ENCODE measurements around the gene CMA1. TPM values are rescaled to one million over a fixed set of nuclear protein-coding genes. Genes with fewer than 3 reads are reported as not detected.
"Not testable (repeated sequence)": the region's sequence is repeated elsewhere in the genome, so short reads cannot be mapped to it uniquely, and the experiment has no call there.

Gene CMA1
- polyA plus RNA-seq, 3 donors, result not detected

DNA sequence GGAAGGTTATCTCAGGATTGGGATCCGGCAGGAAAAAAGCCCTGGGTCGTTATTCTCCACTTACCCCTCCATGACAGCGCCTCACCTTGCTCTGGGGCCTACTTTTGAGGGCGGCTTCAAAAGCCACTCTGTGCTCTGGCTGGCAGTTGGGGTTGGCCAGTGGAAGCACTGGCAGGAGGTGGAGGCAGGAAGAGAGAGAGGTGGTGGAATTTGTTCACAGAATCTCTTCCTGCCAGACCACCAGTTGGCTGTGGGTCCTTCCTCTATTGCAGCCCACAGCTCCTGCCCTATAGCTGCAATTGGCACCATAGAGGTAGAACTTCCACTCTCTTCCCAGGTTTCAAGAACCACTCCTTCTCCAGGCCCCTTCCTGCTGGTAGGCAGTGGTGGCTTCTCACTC is 32.8 kb downstream of the CMA1 start:
- Histone ChIP-seq H3K79me2 (ENCODE audit: insufficient read depth, low read length) (no peaks in the 10 kb centered on the region), H3K9me3 (replicated peaks in 1 of 2; ENCODE audit: control insufficient read depth in 1 of 2, insufficient read depth in 1 of 2, low read length in 2 of 2) (peaks cover 0 to 8% of the 10 kb centered on the region in 2 donors), H4K20me1 (ENCODE audit: insufficient read depth, low read length) (no peaks in the 10 kb centered on the region), H3K36me3 (replicated peaks in 1 of 2; ENCODE audit: control insufficient read depth in 1 of 2, insufficient read depth in 2 of 2, low read length in 2 of 2) (no peaks in the 10 kb centered on the region), H3K4me2 (replicated peaks; ENCODE audit: extremely low read depth, low read length, poor library complexity, severe bottlenecking) (no peak overlapping the region), H3K27ac (ENCODE audit: low read depth in 1 of 2, low read length in 2 of 2) (no peak overlapping the region), H3K4me3 (replicated peaks in 1 of 3; ENCODE audit: low read depth in 2 of 3, low read length in 3 of 3) (no peak overlapping the region), H2AFZ (ENCODE audit: insufficient read depth, low read depth, low read length, poor library complexity, severe bottlenecking) (no peak overlapping the region), H3K27me3 (ENCODE audit: control insufficient read depth in 2 of 2, insufficient read depth in 2 of 2, low read length in 2 of 2) (no peaks in the 10 kb centered on the region), H3K9ac (ENCODE audit: insufficient read depth, low read length, poor library complexity, severe bottlenecking) (no peak overlapping the region), H3K4me1 (ENCODE audit: control insufficient read depth in 1 of 2, insufficient read depth in 2 of 2, low read length in 2 of 2) (no peaks in the 10 kb centered on the region)
- intact Hi-C loops (cut with micrococcal nuclease), result no loop called here
- Mint-ChIP-seq H3K4me3 (no peak overlapping the region), H3K36me3 (no peaks in the 10 kb centered on the region), H3K27me3 (ENCODE audit: low read depth in 3 of 3) (peaks cover 0 to 2% (median 0%) of the 10 kb centered on the region in 3 donors), H3K4me1 (no peaks in the 10 kb centered on the region), H3K27ac (no peak overlapping the region), H3K9me3 (peaks cover 1 to 12% (median 7%) of the 10 kb centered on the region in 7 donors)
- WGBS (ENCODE audit: insufficient coverage), result no CpG with 5 or more reads among the region's 4 CpGs
- TF ChIP-seq, protein P1, sequence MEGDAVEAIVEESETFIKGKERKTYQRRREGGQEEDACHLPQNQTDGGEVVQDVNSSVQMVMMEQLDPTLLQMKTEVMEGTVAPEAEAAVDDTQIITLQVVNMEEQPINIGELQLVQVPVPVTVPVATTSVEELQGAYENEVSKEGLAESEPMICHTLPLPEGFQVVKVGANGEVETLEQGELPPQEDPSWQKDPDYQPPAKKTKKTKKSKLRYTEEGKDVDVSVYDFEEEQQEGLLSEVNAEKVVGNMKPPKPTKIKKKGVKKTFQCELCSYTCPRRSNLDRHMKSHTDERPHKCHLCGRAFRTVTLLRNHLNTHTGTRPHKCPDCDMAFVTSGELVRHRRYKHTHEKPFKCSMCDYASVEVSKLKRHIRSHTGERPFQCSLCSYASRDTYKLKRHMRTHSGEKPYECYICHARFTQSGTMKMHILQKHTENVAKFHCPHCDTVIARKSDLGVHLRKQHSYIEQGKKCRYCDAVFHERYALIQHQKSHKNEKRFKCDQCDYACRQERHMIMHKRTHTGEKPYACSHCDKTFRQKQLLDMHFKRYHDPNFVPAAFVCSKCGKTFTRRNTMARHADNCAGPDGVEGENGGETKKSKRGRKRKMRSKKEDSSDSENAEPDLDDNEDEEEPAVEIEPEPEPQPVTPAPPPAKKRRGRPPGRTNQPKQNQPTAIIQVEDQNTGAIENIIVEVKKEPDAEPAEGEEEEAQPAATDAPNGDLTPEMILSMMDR (IDR thresholded peaks at IDR 0.05), result no peak
- DNase-seq, result no peak

DNA sequence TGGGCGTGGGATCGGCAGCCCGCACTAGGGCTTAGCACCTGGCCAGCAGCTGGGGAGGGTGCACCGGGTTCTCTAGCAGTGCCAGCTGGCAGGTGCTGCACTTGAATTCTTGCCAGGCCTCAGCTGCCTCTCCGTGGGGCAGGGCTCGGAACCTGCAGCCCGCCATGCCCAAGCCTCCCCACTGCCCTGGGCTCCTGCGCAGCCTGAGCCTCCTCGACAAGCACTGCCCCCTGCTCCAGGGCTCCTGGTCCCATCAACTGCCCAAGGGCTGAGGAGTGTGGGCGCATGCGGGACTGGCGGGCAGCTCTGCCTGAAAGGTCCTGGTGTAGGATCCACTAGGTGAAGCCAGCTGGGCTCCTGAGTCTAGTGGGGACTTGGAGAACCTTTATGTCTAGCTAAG is 34.9 kb downstream of the CMA1 start:
- no peak overlapping the region for H2AFZ ChIP-seq (ENCODE audit: insufficient read depth, low read depth, low read length, poor library complexity, severe bottlenecking)
- no peak overlapping the region for H3K4me3 Mint-ChIP-seq
- H3K4me3 ChIP-seq (replicated peaks in 1 of 3; ENCODE audit: low read depth in 2 of 3, low read length in 3 of 3), result no peak overlapping the region
- WGBS (ENCODE audit: insufficient coverage), result 80% methylated on average over 11 of the region's 12 CpGs
- no peaks in the 10 kb centered on the region for H4K20me1 ChIP-seq (ENCODE audit: insufficient read depth, low read length)
- no peak overlapping the region for H3K27ac Mint-ChIP-seq
- no peak overlapping the region for H3K4me2 ChIP-seq (replicated peaks; ENCODE audit: extremely low read depth, low read length, poor library complexity, severe bottlenecking)
- H3K36me3 Mint-ChIP-seq, result no peaks in the 10 kb centered on the region
- H3K36me3 ChIP-seq (replicated peaks in 1 of 2; ENCODE audit: control insufficient read depth in 1 of 2, insufficient read depth in 2 of 2, low read length in 2 of 2), result no peaks in the 10 kb centered on the region
- H3K27ac ChIP-seq (ENCODE audit: low read depth in 1 of 2, low read length in 2 of 2), result no peak overlapping the region
- no peaks in the 10 kb centered on the region for H3K4me1 Mint-ChIP-seq
- H3K27me3 Mint-ChIP-seq (ENCODE audit: low read depth in 3 of 3), result peaks cover 0 to 2% (median 0%) of the 10 kb centered on the region in 3 donors
- H3K27me3 ChIP-seq (ENCODE audit: control insufficient read depth in 2 of 2, insufficient read depth in 2 of 2, low read length in 2 of 2), result no peaks in the 10 kb centered on the region
- H3K79me2 ChIP-seq (ENCODE audit: insufficient read depth, low read length), result no peaks in the 10 kb centered on the region
- peaks cover 1 to 9% (median 6%) of the 10 kb centered on the region in 7 donors for H3K9me3 Mint-ChIP-seq
- TF ChIP-seq, protein P1 (IDR thresholded peaks at IDR 0.05), result no peak
- DNase-seq, result no peak
- intact Hi-C loops (cut with micrococcal nuclease), result no loop called here
- H3K9me3 ChIP-seq (replicated peaks in 1 of 2; ENCODE audit: control insufficient read depth in 1 of 2, insufficient read depth in 1 of 2, low read length in 2 of 2), result peaks cover 0 to 6% of the 10 kb centered on the region in 2 donors
- H3K4me1 ChIP-seq (ENCODE audit: control insufficient read depth in 1 of 2, insufficient read depth in 2 of 2, low read length in 2 of 2), result no peaks in the 10 kb centered on the region
- no peak overlapping the region for H3K9ac ChIP-seq (ENCODE audit: insufficient read depth, low read length, poor library complexity, severe bottlenecking)

DNA sequence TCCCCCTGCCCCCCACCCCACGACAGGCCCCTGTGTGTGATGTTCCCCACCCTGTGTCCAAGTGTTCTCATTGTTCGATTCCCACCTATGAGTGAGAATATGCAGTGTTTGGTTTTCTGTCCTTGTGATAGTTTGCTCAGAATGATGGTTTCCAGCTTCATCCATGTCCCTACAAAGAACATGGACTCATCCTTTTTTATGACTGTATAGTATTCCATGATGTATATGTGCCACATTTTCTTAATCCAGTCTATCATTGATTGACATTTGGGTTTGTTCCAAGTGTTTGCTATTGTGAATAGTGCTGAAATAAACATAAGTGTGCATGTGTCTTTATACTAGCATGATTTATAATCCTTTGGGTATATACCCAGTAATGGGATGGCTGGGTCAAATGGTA is 37.6 kb downstream of the CMA1 start:
- H3K79me2 ChIP-seq (ENCODE audit: insufficient read depth, low read length); H3K36me3 Mint-ChIP-seq; H3K4me1 Mint-ChIP-seq; H3K27me3 Mint-ChIP-seq (ENCODE audit: low read depth in 3 of 3); H3K4me2 ChIP-seq (replicated peaks; ENCODE audit: extremely low read depth, low read length, poor library complexity, severe bottlenecking); H3K9me3 ChIP-seq (replicated peaks in 1 of 2; ENCODE audit: control insufficient read depth in 1 of 2, insufficient read depth in 1 of 2, low read length in 2 of 2); H3K27me3 ChIP-seq (ENCODE audit: control insufficient read depth in 2 of 2, insufficient read depth in 2 of 2, low read length in 2 of 2); H3K27ac ChIP-seq (ENCODE audit: low read depth in 1 of 2, low read length in 2 of 2); H4K20me1 ChIP-seq (ENCODE audit: insufficient read depth, low read length); H2AFZ ChIP-seq (ENCODE audit: insufficient read depth, low read depth, low read length, poor library complexity, severe bottlenecking); DNase-seq; intact Hi-C loops (cut with micrococcal nuclease); H3K4me3 ChIP-seq (replicated peaks in 1 of 3; ENCODE audit: low read depth in 2 of 3, low read length in 3 of 3); H3K4me3 Mint-ChIP-seq; H3K36me3 ChIP-seq (replicated peaks in 1 of 2; ENCODE audit: control insufficient read depth in 1 of 2, insufficient read depth in 2 of 2, low read length in 2 of 2); H3K4me1 ChIP-seq (ENCODE audit: control insufficient read depth in 1 of 2, insufficient read depth in 2 of 2, low read length in 2 of 2); H3K9ac ChIP-seq (ENCODE audit: insufficient read depth, low read length, poor library complexity, severe bottlenecking); H3K9me3 Mint-ChIP-seq; H3K27ac Mint-ChIP-seq: not testable (repeated sequence)
- WGBS (ENCODE audit: insufficient coverage), result no CpG with 5 or more reads among the region's 2 CpGs
